MCF 10A (cell line): ENCODE data around the gene IL17C. TPM values are rescaled to one million over a fixed set of nuclear protein-coding genes. Genes with fewer than 3 reads are reported as not detected.

Source experiments
- BruUV-seq: library from RNA; stranded (reverse); fragments of 400-500 nt; replicated peaks from 2 replicates; lab custom pipeline; 2021; lab: Mats Ljungman, UMichigan
- CTCF ChIA-PET: fragments of 300-600 bp; sonication (Branson Sonifier 250); formaldehyde crosslinking; extraction: SDS; loops from one replicate; lab custom pipeline; 2021; ENCODE audit warnings: antibody characterized with exemption, inconsistent platforms; lab: Yijun Ruan, JAX
- POLR2A ChIA-PET: fragments of 300-600, 350-650 bp; sonication (Branson Sonifier 250); formaldehyde crosslinking; extraction: SDS; loops from one replicate; lab custom pipeline; 2020; ENCODE audit warnings: antibody characterized with exemption, inconsistent platforms; lab: Yijun Ruan, JAX
- DNase-seq: peaks from one replicate; pipeline ENCODE4 v3.0.0-alpha.2; 2018; ENCODE audit not compliant: unreplicated experiment
- H3K27ac Mint-ChIP-seq: one replicate; pipeline ENCODE4 v1.8.0; 2022; ENCODE audit warnings: mild to moderate bottlenecking, low read depth, mixed read lengths; ENCODE audit not compliant: unreplicated experiment
- H3K27me3 Mint-ChIP-seq: one replicate; pipeline ENCODE4 v1.8.0; 2022; ENCODE audit warnings: mixed read lengths; ENCODE audit not compliant: insufficient read depth, unreplicated experiment
- H3K36me3 Mint-ChIP-seq: one replicate; pipeline ENCODE4 v1.8.0; 2022; ENCODE audit warnings: mild to moderate bottlenecking, moderate library complexity, mixed read lengths; ENCODE audit not compliant: insufficient read depth, unreplicated experiment
- H3K4me1 Mint-ChIP-seq: one replicate; pipeline ENCODE4 v1.8.0; 2022; ENCODE audit warnings: mixed read lengths; ENCODE audit not compliant: insufficient read depth, unreplicated experiment
- H3K4me3 Mint-ChIP-seq: one replicate; pipeline ENCODE4 v1.8.0; 2022; ENCODE audit warnings: mild to moderate bottlenecking, moderate library complexity, mixed read lengths; ENCODE audit not compliant: unreplicated experiment
- H3K9me3 Mint-ChIP-seq: one replicate; pipeline ENCODE4 v1.8.0; 2022; ENCODE audit warnings: mixed read lengths; ENCODE audit not compliant: unreplicated experiment
- intact Hi-C: fragments of 100-400 bp; cut with micrococcal nuclease; formaldehyde crosslinking; loops from 2 replicates; pipeline ENCODE4 v1.14.1; 2022
- total RNA-seq: library from RNA; stranded (reverse); gene quantifications from 2 replicates; pipeline ENCODE4 v1.2.3, GENCODE V29; 2022
- TF ChIP-seq, protein P1 (sequence below): fragments of 200-600 bp; IDR thresholded peaks from one replicate; pipeline ENCODE4 v1.8.0; 2022; ENCODE audit warnings: antibody characterized with exemption, mild to moderate bottlenecking; ENCODE audit not compliant: unreplicated experiment

IL17C gene
- total RNA-seq, 1 experiment from 2014 or later, result not detected

DNA sequence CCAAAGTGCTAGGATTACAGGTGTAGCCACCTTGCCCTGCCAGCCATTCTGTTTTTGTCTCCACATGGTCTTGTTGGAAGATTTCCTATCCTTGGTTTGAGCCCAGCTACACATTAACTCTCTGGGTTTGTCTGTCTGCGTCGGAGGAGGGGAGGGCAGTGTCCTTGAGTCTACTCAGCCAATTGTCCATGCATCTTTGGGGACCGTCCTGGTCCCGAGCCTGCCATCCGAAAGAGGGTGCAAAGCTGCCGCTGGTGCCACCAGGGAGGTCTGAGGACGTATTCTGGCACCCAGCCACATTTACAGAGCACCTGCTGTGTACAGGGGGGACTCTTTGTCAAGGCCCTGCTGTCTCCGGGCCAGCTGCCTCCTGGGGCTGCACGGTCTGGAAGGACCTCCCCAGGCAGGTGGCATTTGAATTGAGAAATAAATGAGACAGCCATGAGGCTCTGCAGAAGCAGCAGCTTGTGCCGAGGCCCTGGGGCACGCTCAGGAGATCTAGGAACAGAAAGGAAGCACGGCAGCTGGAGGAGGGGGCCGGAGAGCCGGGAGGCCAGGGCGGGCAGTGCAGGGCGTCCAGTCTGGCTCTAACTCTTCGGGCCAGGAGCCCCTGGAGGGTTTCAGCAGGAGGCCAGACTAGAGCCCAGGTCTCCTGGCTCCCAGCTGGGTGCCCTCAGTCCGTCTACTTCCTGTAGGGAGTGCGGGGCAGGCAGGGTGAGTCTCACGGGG is 11.0 kb downstream of the IL17C start:
- peaks cover 2% of the 10 kb centered on the region for H3K36me3 Mint-ChIP-seq
- H3K9me3 Mint-ChIP-seq, result no peaks in the 10 kb centered on the region
- CTCF ChIA-PET, result no interaction called here
- H3K27ac Mint-ChIP-seq, result no peak overlapping the region
- H3K4me3 Mint-ChIP-seq, result no peak overlapping the region
- no peaks in the 10 kb centered on the region for H3K27me3 Mint-ChIP-seq
- TF ChIP-seq, protein P1, sequence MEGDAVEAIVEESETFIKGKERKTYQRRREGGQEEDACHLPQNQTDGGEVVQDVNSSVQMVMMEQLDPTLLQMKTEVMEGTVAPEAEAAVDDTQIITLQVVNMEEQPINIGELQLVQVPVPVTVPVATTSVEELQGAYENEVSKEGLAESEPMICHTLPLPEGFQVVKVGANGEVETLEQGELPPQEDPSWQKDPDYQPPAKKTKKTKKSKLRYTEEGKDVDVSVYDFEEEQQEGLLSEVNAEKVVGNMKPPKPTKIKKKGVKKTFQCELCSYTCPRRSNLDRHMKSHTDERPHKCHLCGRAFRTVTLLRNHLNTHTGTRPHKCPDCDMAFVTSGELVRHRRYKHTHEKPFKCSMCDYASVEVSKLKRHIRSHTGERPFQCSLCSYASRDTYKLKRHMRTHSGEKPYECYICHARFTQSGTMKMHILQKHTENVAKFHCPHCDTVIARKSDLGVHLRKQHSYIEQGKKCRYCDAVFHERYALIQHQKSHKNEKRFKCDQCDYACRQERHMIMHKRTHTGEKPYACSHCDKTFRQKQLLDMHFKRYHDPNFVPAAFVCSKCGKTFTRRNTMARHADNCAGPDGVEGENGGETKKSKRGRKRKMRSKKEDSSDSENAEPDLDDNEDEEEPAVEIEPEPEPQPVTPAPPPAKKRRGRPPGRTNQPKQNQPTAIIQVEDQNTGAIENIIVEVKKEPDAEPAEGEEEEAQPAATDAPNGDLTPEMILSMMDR, result no peak
- DNase-seq, result no peak
- POLR2A ChIA-PET, result interaction anchor here (0.7 to 0.9 kb wide), 2 partner anchors 11 to 13 kb away, joined by 3 read pairs; partner anchors contain the start of gene MVD
- intact Hi-C loops, result no loop called here
- H3K4me1 Mint-ChIP-seq, result no peaks in the 10 kb centered on the region
- no TSS peak for BruUV-seq

DNA sequence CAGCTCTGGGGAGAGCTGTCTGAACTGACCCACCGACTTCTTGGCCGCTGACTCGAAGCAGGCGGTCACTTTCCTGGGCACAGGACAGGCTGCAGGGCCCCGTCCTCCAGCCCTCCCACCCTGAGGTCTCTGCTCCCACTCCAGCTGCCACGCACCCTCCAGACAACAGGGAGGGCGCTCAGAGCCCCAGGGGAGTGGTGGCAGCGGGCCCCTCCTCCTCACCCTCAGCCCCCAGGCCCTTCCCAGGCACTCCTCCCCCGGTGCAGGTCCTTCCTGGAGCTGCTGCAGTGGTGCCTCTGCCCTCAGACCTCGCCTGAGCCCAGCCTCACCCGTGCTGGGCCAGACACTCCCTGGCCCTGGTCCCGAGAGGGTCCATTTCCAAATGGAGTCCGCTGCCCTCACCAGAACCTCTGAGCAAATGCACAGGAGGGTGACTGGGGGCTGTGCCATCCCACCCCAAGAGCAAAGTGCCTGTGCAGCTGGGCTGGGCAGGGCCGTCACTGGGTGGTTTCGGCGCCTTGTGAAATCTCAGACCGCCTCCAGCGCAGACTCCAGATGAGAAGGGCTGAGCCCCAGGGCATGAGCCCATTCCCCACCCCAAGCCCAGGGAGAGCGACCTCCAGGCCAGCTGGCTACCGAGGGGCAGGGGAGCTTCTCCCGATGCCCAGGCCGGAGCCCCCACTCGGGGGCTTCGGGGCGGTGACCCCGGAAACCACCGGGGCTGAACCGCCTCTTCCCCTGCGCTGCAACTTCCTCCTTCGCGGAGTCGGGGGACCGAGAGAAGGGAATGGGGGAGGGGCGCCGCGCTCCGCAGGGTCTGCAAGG is 11.8 kb downstream of the IL17C start:
- POLR2A ChIA-PET, result interaction anchor here (0.7 to 0.9 kb wide), 2 partner anchors 11 to 13 kb away, joined by 3 read pairs; partner anchors contain the start of gene MVD
- CTCF ChIA-PET, result no interaction called here
- Mint-ChIP-seq H3K36me3 (peaks cover 5% of the 10 kb centered on the region), H3K4me3 (no peak overlapping the region), H3K27me3 (no peaks in the 10 kb centered on the region), H3K4me1 (no peaks in the 10 kb centered on the region), H3K9me3 (no peaks in the 10 kb centered on the region), H3K27ac (no peak overlapping the region)
- intact Hi-C loops, result no loop called here
- BruUV-seq, result no TSS peak
- no peak for DNase-seq
- TF ChIP-seq, protein P1, result no peak

DNA sequence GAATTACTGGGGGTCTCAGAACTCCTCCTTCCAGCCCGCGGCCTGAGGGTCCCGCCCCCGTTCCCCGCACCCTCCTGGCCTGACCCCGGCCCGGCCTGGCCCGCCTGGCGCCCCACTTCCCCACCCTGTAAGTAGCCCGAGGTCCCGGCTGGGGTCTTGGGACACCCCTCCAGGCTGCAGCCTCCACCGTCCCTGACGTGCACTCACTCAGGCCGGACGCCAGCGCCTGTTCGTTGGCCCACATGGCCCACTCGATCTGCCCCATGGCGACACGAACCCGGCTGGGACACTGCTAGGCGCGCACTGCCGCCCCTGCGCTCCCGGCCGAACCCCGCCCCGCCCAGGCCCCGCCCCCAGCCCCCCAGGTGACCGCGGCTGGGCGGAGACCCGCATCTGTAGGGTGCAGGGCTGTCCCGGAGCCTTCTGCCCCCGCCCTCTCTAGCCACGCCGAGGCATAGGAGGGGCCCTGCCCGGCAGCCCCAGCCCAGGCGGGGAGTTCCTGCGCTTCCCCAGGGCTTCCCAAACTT is 12.4 kb downstream of the IL17C start, which contains the start of gene CYBA:
TSS of gene CYBA (minus strand) at position 305 of the 527 bp plus-strand sequence. CDS start at position 265, 40 bp downstream.
- intact Hi-C loops, result no loop called here

More for the DNA sequence above, 12.4 kb downstream of the IL17C start, which contains the start of gene CYBA:
- H3K9me3 Mint-ChIP-seq, result no peaks in the 10 kb centered on the region
- BruUV-seq, result no TSS peak
- CTCF ChIA-PET, result no interaction called here
- no peaks in the 10 kb centered on the region for H3K27me3 Mint-ChIP-seq
- no peak within 1 kb of the TSS for H3K27ac Mint-ChIP-seq
- H3K4me3 Mint-ChIP-seq, result no peak within 1 kb of the TSS
- POLR2A ChIA-PET, result no interaction called here
- peaks cover 5% of the 10 kb centered on the region for H3K36me3 Mint-ChIP-seq
- no peak for DNase-seq
- no peaks in the 10 kb centered on the region for H3K4me1 Mint-ChIP-seq
- TF ChIP-seq, protein P1, result no peak
